GM18519 (cell line): ENCODE measurements around the gene PSMD11.

Source experiments
- ATAC-seq: cut with Tn5 transposase; IDR thresholded peaks from one replicate; pipeline ENCODE4 v1.9.1; 2021; ENCODE audit warnings: mild to moderate bottlenecking, moderate library complexity; ENCODE audit not compliant: unreplicated experiment, low FRiP score

The PSMD11 gene

DNA sequence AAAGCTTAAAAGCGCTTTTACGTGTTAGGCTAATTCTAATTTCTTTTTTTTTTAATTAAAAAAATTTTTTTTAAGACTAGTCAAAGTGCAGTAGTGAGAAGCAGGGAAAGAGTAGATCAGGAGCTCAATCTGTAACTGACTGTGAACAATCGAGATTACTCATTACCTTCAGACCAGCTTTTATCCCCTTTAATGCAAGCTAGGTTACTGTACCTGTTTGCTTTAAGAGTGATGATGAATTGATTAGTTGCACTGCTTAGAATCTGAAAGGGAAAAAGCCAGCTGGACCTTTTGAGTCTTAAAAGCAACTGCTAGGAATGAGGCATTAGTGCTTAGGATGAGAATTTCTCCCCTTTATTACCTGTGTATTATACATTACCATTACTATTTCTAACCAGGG, 19.0 kb downstream of the PSMD11 start:
- no peak for ATAC-seq

DNA sequence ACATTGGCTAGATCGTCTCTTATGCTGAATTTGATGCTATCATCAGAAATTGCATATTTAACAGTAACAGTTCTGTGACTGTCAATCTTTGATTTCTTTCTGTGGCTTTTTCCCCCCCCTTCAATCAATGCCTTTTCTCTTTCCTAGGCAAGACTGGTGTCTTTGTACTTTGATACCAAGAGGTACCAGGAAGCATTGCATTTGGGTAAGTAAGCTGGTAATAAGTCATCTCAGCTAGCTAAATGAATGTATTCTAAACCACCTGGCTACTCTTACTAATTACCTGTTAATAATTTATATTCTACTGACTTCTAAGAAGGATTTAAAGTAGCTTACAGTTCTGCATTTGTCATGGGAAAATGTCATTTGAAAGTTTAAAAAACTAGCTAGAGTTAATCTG, 20.1 kb downstream of the PSMD11 start:
- ATAC-seq: no peak

DNA sequence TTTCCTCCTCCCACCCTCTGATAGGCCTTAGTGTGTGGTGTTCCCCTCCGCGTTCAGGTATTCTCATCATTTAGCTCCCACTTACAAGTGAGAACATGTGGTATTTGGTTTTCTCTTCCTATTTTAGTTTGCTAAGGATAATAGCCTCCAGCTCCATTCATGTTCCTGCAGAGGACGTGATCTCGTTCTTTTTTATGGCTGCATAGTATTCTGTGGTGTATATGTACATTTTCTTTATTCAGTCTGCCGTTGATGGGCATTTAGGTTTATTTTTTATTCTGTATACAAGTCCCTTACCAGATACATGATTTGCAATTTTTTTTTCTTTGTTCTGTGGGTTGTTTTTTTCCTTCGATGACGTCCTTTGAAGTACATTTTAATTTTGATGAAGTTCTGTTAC, 23.6 kb downstream of the PSMD11 start:
- no peak for ATAC-seq

DNA sequence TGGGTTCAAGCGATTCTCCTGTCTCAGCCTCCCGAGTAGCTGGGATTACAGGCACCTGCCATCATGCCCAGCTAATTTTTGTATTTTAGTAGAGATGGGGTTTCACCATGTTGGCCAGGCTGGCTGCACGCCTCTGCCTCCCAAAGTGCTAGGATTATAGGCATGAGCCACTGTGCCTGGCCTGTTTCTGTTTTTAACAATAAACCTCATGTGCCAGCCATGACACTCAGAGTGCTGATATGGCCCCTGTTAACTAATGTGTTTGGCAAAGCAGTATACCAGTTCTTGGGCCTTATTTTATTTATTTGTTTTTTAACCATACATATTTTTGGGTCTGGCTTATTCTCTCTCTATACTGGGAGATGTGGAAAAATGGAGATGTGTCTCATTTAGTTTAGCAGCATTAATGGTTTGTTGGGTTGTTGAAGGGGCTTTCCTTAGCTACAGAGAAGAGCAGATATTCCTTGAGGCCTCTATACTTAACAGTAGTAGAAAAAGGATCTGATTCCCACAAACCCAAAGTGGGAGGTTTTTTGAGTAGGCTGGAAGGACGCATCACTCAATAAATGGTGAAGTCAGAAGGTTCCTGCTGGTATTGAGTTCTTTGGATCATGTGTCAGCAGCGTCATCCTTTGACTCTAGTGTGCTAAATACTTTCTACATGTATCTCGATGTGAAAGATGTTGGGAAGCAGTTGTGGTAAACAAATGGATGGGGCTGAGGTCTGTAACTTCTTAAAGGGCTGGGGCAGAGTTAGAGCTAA, 26.3 kb downstream of the PSMD11 start:
- ATAC-seq: no peak

DNA sequence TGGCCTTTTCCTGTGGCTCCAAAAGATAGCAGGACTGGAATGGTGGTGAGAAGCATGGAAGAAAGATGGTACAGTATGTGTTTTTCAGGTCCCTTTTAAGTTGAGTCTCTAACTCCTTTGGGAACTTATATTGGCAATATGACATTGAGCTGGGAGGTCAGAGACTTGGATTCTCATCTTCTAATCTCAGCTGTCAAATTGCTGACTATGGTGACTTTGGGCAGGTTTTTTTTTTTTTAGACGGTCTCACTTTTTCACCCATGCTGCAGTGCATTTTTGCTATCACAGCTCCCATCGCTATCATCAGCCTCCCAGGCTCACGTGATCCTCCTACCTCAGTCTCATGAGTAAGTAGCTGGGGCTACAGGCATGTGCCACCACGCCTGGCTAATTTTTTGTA, 27.3 kb downstream of the PSMD11 start:
- ATAC-seq: no peak

DNA sequence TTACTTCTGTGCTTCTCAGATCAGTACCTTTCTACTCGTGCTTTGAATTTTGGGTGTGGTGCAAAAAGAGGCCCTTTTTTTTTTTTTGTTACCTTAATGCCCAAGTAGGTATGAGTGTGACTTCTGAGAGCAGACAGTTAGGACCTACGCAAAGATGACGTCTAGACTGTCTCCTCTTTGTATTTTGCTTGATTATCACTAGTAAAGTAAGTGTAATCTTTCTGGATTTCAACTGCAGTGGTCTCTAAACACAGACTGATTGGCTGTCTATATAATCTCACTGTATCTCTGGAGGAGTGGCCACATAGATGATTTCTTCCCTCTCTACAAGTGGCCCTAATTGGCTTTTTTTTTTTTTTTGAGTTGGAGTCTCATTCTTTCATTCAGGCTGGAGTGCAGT, 30.9 kb downstream of the PSMD11 start:
- no peak for ATAC-seq

DNA sequence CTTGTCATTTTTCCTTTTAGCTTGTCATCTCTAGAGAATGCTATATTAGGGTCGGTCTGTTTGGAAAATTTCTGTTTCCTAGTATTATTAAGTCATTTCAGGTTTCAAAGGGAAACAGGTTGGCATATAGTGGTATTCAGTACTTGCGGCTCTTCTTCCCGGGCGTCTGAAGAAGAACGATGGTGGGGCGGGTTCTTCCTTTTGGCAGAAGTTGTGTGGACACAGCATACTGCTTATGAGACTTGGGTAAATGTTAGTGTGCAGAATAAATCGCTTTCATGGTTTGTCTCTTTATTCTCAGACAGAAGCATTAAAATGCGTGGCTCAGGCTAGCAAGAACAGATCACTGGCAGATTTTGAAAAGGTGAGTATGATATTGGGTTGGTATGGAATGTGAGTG, 32.9 kb downstream of the PSMD11 start:
- ATAC-seq: no peak

DNA sequence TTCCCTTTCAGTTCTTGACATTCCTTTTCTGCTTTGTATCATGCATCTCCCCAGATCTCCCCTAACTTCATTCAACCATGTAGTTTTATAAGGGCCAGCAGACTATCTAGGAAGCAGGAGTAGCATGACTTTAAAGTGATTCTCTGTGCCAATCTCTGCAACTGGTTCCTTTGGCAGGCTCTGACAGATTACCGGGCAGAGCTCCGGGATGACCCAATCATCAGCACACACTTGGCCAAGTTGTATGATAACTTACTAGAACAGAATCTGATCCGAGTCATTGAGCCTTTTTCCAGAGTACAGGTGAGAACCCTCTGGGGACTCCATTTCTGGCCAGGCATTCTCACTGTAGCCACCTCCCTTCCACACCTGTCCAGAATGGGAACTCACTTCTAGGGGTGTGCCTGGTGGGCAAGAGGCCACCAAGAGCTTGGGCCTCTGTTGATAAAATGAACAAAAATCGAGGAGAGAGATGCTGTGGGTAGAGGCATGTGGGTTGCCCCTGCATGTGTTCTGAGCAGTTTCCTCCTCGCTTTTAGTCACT, 34.8 kb downstream of the PSMD11 start:
- no peak for ATAC-seq

DNA sequence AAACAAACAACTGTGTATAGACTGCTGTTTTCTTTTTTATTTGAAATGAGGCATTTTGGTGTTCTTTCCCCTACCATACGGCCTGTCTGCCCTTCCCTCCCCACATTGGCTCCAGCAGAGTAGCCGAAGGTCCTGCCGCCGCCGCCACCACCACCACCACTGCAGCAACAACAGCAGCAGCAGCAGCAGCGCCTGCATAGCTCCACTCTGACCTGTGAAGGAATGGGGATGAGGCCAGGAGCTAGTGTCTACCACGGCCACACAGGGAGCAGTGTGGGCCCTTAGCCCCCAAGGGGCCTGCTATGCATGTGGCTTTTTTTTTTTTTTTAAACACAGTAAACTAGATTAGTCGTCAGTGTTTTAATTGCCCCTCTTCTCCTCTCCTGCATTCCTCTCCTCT, 36.9 kb downstream of the PSMD11 start:
- no peak for ATAC-seq

DNA sequence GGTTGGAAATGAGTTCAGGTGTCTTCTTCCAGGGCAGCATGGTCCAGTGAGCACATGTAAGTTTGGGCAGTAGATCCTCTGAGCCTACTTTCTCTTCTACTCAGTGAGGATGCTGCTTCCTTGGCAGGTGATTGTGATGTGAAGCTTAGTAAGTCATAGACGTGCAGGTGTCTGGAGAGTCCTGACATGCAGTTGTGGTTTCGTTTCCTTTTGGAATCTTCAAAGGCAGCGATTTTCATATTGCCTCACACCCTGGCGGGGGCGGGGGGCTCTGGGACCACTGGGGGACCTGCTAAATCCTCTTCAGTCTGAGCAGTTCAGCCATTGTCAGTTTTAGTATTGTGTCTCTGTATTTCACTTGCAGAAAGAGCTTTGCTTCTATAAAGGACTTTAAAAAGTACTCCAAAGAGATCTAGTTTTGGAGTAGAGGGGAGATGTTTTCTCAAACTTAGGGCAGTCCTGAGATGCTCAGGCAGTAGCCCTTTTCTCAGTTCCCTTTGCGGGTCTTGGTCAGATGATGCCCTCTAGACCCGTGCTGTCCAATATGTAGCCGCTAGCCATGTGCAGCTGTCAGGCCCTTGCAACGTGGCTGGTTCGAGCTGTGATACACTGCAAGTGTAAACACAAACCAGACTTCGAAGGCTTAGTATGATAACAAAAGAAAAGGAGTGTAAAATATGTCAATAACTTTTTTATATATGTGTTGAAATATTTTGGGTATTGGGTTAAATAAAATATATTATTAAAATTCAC, 38.4 kb downstream of the PSMD11 start:
- no peak for ATAC-seq

DNA sequence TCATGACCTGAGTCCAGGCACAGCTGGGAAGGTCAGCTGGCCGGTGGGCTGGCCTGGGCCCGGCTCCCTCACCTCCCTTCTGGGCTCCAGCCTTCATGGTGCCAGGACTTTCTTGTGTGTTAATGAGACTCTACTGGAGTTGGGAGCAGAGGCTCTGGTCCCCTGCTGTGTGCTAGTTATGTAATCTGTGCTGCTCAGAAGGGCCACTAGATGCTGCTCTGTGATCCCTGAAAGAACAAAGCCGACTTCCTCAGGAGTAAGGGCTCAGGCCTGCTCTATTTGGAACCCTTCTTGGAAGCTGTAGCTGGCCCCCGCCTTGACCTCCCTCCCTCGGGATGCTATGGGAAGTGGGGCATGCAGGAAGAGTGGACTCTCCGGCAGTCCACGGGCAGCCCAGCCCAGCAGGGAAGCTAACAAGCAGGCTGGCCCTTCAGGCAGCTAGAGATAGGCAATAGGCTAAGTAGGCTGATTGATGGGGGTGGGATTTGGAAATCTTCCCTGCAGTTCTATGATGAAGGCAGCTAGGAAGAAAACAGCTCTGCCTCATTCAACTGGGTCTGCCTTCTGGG, 39.2 kb downstream of the PSMD11 start:
- ATAC-seq: no peak

DNA sequence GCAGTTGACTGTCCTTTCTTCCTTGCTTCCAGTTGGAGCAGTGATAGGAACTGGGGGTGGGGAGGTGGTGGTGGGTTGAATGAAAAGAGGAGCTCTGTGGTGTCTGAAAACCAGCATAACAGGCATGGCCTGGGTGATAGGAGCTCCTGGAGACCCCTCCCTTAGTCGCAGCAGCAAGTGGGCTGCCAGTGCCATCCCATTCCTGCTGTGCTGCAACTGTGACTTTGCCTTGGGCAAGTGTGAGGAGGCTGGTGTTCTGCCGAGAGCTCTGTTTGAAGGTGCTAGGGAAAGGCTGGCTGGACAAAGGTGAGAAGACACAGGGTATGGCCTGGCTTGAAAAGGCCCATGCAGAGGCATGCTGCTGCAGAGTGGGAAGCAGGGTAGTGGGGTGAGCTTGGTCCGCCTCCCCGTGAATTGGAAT, 39.7 kb downstream of the PSMD11 start:
- no peak for ATAC-seq

DNA sequence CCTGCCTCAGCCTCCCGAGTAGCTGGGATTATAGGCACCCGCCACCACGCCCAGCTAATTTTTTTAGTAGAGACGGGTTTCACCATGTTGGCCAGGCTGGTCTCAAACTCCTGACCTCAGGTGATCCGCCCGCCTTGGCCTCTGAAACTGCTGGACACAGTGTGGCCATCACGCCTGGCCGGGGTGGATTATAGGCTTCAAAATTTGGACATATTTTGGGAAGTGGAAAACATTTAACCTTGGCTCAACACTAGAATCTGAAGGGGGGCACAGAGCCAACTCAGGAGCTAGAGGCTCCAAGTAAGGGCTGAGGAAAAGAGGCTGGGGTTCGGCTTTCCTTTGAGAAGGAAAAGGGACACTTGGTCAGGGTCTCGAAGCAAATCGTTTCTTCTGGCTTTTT, 40.3 kb downstream of the PSMD11 start:
- no peak for ATAC-seq

DNA sequence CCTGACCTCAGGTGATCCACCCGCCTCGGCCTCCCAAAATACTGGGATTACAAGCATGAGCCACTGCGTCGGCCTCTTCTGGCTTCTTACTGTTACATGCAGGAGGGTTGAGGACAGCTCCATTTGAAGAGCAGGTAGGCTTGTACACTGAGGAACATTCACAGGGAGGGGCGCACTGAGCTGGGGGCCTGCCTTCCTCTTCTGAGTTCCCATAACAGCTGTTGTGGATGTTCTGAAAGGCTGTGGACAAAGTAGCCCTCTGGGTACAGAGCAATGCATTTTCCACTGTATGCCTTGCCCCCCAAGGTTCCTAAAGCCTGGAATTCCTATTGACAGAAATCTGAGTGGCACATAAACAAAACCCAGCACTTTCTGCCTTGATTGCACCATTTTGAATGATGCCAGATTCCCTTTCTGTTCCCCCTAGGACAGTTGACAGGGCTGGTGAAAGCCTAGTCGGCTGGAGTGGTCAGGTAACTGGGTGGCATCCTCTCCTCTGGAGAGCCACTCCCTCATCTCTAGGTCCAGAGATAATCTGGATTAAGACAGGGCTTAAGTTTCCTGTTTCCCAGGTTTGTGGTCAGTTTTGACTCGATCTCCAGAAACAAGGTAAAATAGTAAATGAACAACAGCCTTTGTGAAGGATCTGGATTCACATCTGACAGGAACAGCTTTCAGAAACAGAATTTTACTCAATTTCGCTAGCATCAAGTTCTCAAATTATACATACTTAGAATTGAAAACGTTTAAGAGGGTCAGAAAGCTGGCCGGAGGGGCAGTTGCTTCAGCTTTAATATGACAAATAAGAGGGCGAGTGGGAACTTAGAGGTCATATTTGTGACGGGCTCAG, 41.2 kb downstream of the PSMD11 start:
- no peak for ATAC-seq

DNA sequence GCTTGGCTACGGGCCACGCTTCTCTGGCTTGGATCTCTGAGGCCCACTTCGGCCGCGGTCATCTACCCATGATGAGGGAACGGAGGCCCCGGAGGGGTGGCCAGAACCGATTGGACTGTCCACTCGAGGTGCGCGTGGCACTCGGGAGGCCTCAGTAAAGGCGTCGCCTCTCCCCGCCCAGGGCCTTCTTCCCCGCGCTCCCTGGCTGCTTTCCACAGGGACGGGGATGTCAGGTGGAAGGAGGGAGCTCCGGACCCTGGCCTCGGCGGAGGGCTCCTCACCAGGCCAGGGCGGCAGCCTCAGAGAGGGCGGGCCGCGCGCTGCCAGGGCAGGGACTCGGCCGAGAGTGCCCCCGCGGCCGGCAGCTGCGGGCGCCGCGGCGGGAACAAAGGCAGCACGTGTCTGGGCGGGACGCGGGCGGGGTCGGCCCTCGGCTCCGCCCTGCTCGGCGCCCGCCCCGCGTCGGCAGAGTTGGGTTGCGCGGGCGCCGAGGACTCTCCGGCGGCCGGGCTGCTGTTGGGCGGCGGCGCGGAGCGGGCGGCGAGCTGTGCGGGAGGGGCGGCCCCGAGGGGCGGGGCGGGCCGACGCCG, 41.9 kb downstream of the PSMD11 start:
- ATAC-seq: peak; percentile 34

DNA sequence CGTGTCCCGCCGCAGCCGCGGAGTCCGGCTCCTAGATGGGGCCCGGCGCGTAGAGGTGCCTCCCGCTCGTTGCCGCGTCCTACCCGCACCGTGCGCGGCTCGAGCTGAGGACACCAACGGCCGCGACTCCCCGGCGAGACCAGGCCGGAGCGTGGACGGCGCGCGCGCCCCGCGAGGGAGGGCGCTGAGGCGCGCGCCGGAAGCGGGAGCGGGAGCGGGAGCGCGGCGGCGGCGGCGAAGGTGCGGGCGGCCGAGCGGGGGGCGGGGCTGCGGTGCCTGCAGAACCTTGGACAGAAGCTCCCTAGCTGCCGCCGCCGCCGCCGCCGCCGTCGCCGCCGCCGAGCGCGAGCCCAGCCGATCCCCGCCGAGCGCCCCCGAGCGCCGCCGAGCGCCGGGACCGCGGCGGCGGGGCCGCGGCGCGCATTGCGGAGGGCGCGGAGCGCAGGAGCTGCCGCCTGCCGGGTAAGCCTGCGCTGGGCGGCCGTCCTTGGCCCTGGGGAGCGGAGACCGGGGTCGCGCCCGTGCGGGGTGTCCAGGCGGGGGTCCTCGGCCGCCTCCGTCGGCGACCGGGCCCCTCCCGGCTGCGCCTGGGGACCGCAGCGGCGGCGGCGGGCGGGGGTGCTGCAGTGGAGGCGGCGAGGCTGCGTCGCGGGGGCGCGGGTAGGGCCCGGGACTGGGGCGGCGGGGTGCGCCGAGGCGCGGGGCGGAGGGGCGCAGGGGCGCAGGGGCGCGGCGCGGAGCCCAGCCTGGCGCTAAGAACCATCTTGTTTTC, 42.6 kb downstream of the PSMD11 start, which contains the start of gene CDK5R1:
Gene CDK5R1, plus strand, starts transcription at position 293 of the 772 bp plus-strand sequence. CDS start 628 bp downstream, outside the sequence.
- ATAC-seq: peak; percentile 29

DNA sequence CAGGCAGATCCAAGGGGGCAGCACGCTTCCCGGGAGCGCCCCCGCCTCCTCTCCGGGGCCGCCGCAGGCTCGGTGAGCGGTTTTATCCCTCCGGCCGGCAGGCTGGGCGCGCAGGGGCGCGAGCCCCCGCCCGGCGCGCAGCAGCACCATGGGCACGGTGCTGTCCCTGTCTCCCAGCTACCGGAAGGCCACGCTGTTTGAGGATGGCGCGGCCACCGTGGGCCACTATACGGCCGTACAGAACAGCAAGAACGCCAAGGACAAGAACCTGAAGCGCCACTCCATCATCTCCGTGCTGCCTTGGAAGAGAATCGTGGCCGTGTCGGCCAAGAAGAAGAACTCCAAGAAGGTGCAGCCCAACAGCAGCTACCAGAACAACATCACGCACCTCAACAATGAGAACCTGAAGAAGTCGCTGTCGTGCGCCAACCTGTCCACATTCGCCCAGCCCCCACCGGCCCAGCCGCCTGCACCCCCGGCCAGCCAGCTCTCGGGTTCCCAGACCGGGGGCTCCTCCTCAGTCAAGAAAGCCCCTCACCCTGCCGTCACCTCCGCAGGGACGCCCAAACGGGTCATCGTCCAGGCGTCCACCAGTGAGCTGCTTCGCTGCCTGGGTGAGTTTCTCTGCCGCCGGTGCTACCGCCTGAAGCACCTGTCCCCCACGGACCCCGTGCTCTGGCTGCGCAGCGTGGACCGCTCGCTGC, 43.3 kb downstream of the PSMD11 start:
- ATAC-seq: no peak

DNA sequence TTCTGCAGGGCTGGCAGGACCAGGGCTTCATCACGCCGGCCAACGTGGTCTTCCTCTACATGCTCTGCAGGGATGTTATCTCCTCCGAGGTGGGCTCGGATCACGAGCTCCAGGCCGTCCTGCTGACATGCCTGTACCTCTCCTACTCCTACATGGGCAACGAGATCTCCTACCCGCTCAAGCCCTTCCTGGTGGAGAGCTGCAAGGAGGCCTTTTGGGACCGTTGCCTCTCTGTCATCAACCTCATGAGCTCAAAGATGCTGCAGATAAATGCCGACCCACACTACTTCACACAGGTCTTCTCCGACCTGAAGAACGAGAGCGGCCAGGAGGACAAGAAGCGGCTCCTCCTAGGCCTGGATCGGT, 43.9 kb downstream of the PSMD11 start:
- ATAC-seq: no peak
